Uterus (tissue), 2 donors: ENCODE measurements around the gene ADNP.

ENCODE experiments used
- POLR2A ChIP-seq, 2 donors: fragments of 450-650 bp; IDR thresholded peaks; one replicate each; pipeline ENCODE4 v1.6.1; 2016; ENCODE audit warnings: antibody characterized with exemption in 2 of 2, mild to moderate bottlenecking in 1 of 2, moderate library complexity in 1 of 2
- TF ChIP-seq, protein P1 (sequence below), 4 experiments: fragments of 200-600 bp in 2 of 4; fragments of 450-650 bp in 2 of 4; sonication (generic) in 2 of 4; IDR thresholded peaks; one replicate each; pipeline ENCODE4 v1.5.1; 2016 to 2019; ENCODE audit warnings: antibody characterized with exemption in 4 of 4, mild to moderate bottlenecking in 2 of 4, moderate library complexity in 1 of 4

DNA sequence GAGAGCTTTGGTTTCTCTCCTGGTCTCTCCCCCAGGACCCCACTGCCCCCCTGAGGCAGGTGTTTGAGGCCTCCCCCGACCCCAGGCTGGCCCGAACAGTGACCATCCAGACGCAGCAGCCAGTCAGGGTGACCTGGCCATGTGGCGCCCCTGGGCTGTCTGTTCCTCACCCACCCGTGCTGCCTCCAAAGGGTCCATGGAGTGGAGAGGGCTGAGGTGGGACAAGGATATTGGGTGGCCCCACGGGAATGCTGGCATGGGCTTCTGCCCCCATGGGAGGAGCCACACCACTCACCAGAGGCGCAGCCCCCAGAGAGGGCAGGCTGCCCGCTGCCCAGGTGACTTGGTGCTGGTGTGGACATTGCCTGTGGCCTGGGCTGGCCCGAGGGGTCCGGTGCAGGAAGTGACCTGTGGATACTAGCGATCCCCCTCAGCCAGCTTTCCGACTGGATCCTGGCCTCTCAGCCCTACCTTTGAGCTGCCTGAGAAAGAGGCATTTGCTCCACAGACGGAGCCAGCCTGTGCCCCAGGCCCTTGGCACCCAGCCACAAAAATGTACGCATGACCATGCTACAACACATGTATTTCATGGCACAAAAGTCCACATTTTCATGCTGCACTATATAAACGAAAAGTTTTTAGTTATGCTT, 85.5 kb downstream of the ADNP start:
- TF ChIP-seq POLR2A (IDR thresholded peaks at IDR 0.05) = no peak
- TF ChIP-seq, protein P1, sequence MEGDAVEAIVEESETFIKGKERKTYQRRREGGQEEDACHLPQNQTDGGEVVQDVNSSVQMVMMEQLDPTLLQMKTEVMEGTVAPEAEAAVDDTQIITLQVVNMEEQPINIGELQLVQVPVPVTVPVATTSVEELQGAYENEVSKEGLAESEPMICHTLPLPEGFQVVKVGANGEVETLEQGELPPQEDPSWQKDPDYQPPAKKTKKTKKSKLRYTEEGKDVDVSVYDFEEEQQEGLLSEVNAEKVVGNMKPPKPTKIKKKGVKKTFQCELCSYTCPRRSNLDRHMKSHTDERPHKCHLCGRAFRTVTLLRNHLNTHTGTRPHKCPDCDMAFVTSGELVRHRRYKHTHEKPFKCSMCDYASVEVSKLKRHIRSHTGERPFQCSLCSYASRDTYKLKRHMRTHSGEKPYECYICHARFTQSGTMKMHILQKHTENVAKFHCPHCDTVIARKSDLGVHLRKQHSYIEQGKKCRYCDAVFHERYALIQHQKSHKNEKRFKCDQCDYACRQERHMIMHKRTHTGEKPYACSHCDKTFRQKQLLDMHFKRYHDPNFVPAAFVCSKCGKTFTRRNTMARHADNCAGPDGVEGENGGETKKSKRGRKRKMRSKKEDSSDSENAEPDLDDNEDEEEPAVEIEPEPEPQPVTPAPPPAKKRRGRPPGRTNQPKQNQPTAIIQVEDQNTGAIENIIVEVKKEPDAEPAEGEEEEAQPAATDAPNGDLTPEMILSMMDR (IDR thresholded peaks at IDR 0.05) = no peak
